ENCODE data around the gene CRAMP1.

DNA sequence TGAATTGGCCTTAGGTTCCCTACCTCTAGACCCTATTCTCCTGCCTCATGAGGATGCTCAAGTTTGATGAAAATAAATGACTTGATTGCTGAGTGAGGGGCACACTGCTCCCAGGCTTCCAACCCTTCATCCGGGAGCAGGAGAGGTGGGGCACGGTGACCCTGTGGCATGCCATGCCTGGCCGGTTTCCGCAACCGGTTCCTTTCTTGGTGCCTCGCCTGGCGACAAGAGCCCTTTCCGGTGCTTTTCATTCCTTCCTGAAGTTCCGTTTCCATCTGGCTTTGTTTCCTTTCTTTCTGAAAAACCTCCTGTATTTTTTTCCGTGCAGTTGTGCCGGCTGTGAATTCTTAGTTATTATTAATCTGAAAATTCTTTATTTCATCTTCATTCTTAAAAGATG lies 27.7 kb downstream of the CRAMP1 start:
- TF ChIP-seq POLR2AphosphoS5 (IDR thresholded peaks at IDR 0.05) = no peak
- TF ChIP-seq, protein P1, sequence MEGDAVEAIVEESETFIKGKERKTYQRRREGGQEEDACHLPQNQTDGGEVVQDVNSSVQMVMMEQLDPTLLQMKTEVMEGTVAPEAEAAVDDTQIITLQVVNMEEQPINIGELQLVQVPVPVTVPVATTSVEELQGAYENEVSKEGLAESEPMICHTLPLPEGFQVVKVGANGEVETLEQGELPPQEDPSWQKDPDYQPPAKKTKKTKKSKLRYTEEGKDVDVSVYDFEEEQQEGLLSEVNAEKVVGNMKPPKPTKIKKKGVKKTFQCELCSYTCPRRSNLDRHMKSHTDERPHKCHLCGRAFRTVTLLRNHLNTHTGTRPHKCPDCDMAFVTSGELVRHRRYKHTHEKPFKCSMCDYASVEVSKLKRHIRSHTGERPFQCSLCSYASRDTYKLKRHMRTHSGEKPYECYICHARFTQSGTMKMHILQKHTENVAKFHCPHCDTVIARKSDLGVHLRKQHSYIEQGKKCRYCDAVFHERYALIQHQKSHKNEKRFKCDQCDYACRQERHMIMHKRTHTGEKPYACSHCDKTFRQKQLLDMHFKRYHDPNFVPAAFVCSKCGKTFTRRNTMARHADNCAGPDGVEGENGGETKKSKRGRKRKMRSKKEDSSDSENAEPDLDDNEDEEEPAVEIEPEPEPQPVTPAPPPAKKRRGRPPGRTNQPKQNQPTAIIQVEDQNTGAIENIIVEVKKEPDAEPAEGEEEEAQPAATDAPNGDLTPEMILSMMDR (IDR thresholded peaks at IDR 0.05) = no peak
